Measurements from ENCODE around the gene BAIAP2. TPM values are rescaled to one million over a fixed set of nuclear protein-coding genes. Genes with fewer than 3 reads are reported as not detected.
"Not testable (repeated sequence)": the region's sequence is repeated elsewhere in the genome, so short reads cannot be mapped to it uniquely, and the experiment has no call there.

Gene BAIAP2
- total and polyA plus RNA-seq, 4 experiments from 2014 or later, result 2.1 to 7.2 (median 5.5) TPM

- H3K27me3 ChIP-seq (ENCODE audit: insufficient read depth, low read length); H3K36me3 ChIP-seq (ENCODE audit: insufficient read depth, low read length); H3K4me3 ChIP-seq (ENCODE audit: low read length in 2 of 2); H3K9me3 ChIP-seq (ENCODE audit: control insufficient read depth in 1 of 2, low read length in 2 of 2); H3K36me3 Mint-ChIP-seq; DNase-seq; intact Hi-C loops (cut with micrococcal nuclease); H3K27me3 Mint-ChIP-seq: not testable (repeated sequence)
- ChIA-PET POLR2A (ENCODE audit: partially characterized antibody) (interaction anchor here (1.1 to 4.5 kb wide), 11 partner anchors 8 to 563 kb away, joined by 3 to 29 read pairs (median 6); partner anchors contain the start of genes BAIAP2 and CHMP6), CTCF (ENCODE audit: partially characterized antibody) (interaction anchor here (0.9 to 1.6 kb wide), 6 partner anchors 9 to 590 kb away, joined by 3 to 4 read pairs (median 4); no protein-coding TSS in a partner anchor)
- peak overlapping the region; percentile 69 for H3K27ac ChIP-seq (ENCODE audit: low read depth, low read length)
- Mint-ChIP-seq H3K4me1 (peaks cover 15 to 50% (median 29%) of the 10 kb centered on the region in 4 donors), H3K4me3 (peak overlapping the region in 4 of 8 donors; percentile 82 to 95 (median 88)), H3K9me3 (peaks cover 0 to 12% (median 4%) of the 10 kb centered on the region in 8 donors), H3K27ac (peak overlapping the region; percentile 52 to 98 (median 92))
- peaks cover 30% of the 10 kb centered on the region for H3K4me1 ChIP-seq (ENCODE audit: insufficient read depth, low read length)
Observed at GRCh38 chr17:81017330-81017729, 17.6 kb upstream of the BAIAP2 start.

GRCh38 chr17:81018044-81018802 lies 16.7 kb upstream of the BAIAP2 start:
- H3K4me3 ChIP-seq (ENCODE audit: low read length in 2 of 2), result peak overlapping the region; percentile 20 to 54
- H3K4me1 ChIP-seq (ENCODE audit: insufficient read depth, low read length), result peaks cover 32% of the 10 kb centered on the region
- intact Hi-C loops (cut with micrococcal nuclease), result loop anchor here (2.0 kb wide), 1 partner anchor 29 kb away; no protein-coding TSS in a partner anchor
- Mint-ChIP-seq H3K27ac (peak overlapping the region; percentile 80 to 98 (median 95)), H3K27me3 (no peaks in the 10 kb centered on the region), H3K4me3 (peak overlapping the region; percentile 82 to 95 (median 86)), H3K36me3 (no peaks in the 10 kb centered on the region), H3K4me1 (peaks cover 15 to 52% (median 29%) of the 10 kb centered on the region in 4 donors), H3K9me3 (peaks cover 0 to 12% (median 4%) of the 10 kb centered on the region in 8 donors)
- H3K36me3 ChIP-seq (ENCODE audit: insufficient read depth, low read length), result no peaks in the 10 kb centered on the region
- peak in 4 of 5 donors; percentile 39 to 49 (median 44) for DNase-seq
- ChIA-PET POLR2A (ENCODE audit: partially characterized antibody) (interaction anchor here (0.8 to 4.5 kb wide), 14 partner anchors 8 to 564 kb away, joined by 3 to 29 read pairs (median 4); partner anchors contain the start of genes BAIAP2, CEP131 and CHMP6), CTCF (ENCODE audit: partially characterized antibody) (interaction anchor here (0.9 to 1.6 kb wide), 6 partner anchors 8 to 591 kb away, joined by 3 to 4 read pairs (median 4); no protein-coding TSS in a partner anchor)
- no peaks in the 10 kb centered on the region for H3K27me3 ChIP-seq (ENCODE audit: insufficient read depth, low read length)
- H3K27ac ChIP-seq (ENCODE audit: low read depth, low read length), result peak overlapping the region; percentile 69
- no peaks in the 10 kb centered on the region for H3K9me3 ChIP-seq (ENCODE audit: control insufficient read depth in 1 of 2, low read length in 2 of 2)

- H3K27me3 ChIP-seq (ENCODE audit: insufficient read depth, low read length), result no peaks in the 10 kb centered on the region
- H3K4me1 Mint-ChIP-seq, result peaks cover 20 to 58% (median 34%) of the 10 kb centered on the region in 4 donors
- H3K27me3 Mint-ChIP-seq, result peaks cover 0 to 4% of the 10 kb centered on the region in 2 donors
- no peak overlapping the region for H3K4me3 ChIP-seq (ENCODE audit: low read length in 2 of 2)
- peaks cover 38% of the 10 kb centered on the region for H3K4me1 ChIP-seq (ENCODE audit: insufficient read depth, low read length)
- peak overlapping the region; percentile 35 to 80 (median 72) for H3K27ac Mint-ChIP-seq
- POLR2A ChIA-PET (ENCODE audit: partially characterized antibody), result interaction anchor here (1.6 to 4.5 kb wide), 3 partner anchors 15 to 75 kb away, joined by 8 to 29 read pairs (median 25); partner anchors contain the start of genes BAIAP2 and CHMP6
- H3K4me3 Mint-ChIP-seq, result peak overlapping the region in 6 of 8 donors; percentile 30 to 67 (median 50)
- H3K36me3 Mint-ChIP-seq, result peaks cover 0 to 2% of the 10 kb centered on the region in 2 donors
- H3K27ac ChIP-seq (ENCODE audit: low read depth, low read length), result no peak overlapping the region
- no peaks in the 10 kb centered on the region for H3K9me3 ChIP-seq (ENCODE audit: control insufficient read depth in 1 of 2, low read length in 2 of 2)
- no peaks in the 10 kb centered on the region for H3K36me3 ChIP-seq (ENCODE audit: insufficient read depth, low read length)
- DNase-seq, result no peak
- CTCF ChIA-PET (ENCODE audit: partially characterized antibody), result interaction anchor here (0.6 to 1.7 kb wide), 4 partner anchors 15 to 604 kb away, joined by 4 to 6 read pairs (median 5); no protein-coding TSS in a partner anchor
- intact Hi-C loops (cut with micrococcal nuclease), result loop anchor here (2.0 kb wide), 1 partner anchor 31 kb away; no protein-coding TSS in a partner anchor
- peaks cover 0 to 12% (median 4%) of the 10 kb centered on the region in 8 donors for H3K9me3 Mint-ChIP-seq
Observed at GRCh38 chr17:81019563-81020442, 15.1 kb upstream of the BAIAP2 start.

GRCh38 chr17:81020443-81020766 lies 14.5 kb upstream of the BAIAP2 start:
- POLR2A ChIA-PET (ENCODE audit: partially characterized antibody), result interaction anchor here (1.6 to 4.5 kb wide), 3 partner anchors 14 to 75 kb away, joined by 8 to 29 read pairs (median 25); partner anchors contain the start of genes BAIAP2 and CHMP6

GRCh38 chr17:81020767-81021497 lies 14.0 kb upstream of the BAIAP2 start:
- ChIA-PET POLR2A (ENCODE audit: partially characterized antibody) (interaction anchor here (0.9 to 4.5 kb wide), 4 partner anchors 29 to 531 kb away, joined by 3 to 25 read pairs (median 6); partner anchors contain the start of genes CHMP6 and FAAP100), CTCF (ENCODE audit: partially characterized antibody) (interaction anchor here (1.3 to 1.7 kb wide), 2 partner anchors 16 to 81 kb away, joined by 5 to 6 read pairs; no protein-coding TSS in a partner anchor)
- Histone ChIP-seq H3K4me3 (ENCODE audit: low read length in 2 of 2) (no peak overlapping the region), H3K27ac (ENCODE audit: low read depth, low read length) (no peak overlapping the region), H3K9me3 (ENCODE audit: control insufficient read depth in 1 of 2, low read length in 2 of 2) (no peaks in the 10 kb centered on the region), H3K27me3 (ENCODE audit: insufficient read depth, low read length) (no peaks in the 10 kb centered on the region), H3K36me3 (ENCODE audit: insufficient read depth, low read length) (no peaks in the 10 kb centered on the region), H3K4me1 (ENCODE audit: insufficient read depth, low read length) (peaks cover 38% of the 10 kb centered on the region)
- no peak overlapping the region for H3K27ac Mint-ChIP-seq
- peaks cover 0 to 9% (median 0%) of the 10 kb centered on the region in 8 donors for H3K9me3 Mint-ChIP-seq
- no peak overlapping the region for H3K4me3 Mint-ChIP-seq
- DNase-seq, result no peak
- H3K27me3 Mint-ChIP-seq, result peaks cover 0 to 4% of the 10 kb centered on the region in 2 donors
- H3K36me3 Mint-ChIP-seq, result peaks cover 0 to 2% of the 10 kb centered on the region in 2 donors
- intact Hi-C loops (cut with micrococcal nuclease), result no loop called here
- H3K4me1 Mint-ChIP-seq, result peaks cover 20 to 51% (median 34%) of the 10 kb centered on the region in 4 donors

More at GRCh38 chr17:81020443-81020766, 14.5 kb upstream of the BAIAP2 start:
- Histone ChIP-seq H3K36me3 (ENCODE audit: insufficient read depth, low read length) (no peaks in the 10 kb centered on the region), H3K27me3 (ENCODE audit: insufficient read depth, low read length) (no peaks in the 10 kb centered on the region), H3K4me3 (ENCODE audit: low read length in 2 of 2) (no peak overlapping the region), H3K4me1 (ENCODE audit: insufficient read depth, low read length) (peaks cover 38% of the 10 kb centered on the region), H3K9me3 (ENCODE audit: control insufficient read depth in 1 of 2, low read length in 2 of 2) (no peaks in the 10 kb centered on the region), H3K27ac (ENCODE audit: low read depth, low read length) (no peak overlapping the region)
- intact Hi-C loops (cut with micrococcal nuclease), result no loop called here
- Mint-ChIP-seq H3K4me1 (peaks cover 20 to 55% (median 34%) of the 10 kb centered on the region in 4 donors), H3K27me3 (peaks cover 0 to 4% of the 10 kb centered on the region in 2 donors), H3K4me3 (no peak overlapping the region), H3K9me3 (peaks cover 0 to 12% (median 4%) of the 10 kb centered on the region in 8 donors), H3K27ac (peak overlapping the region in 1 of 7 donors; percentile 72), H3K36me3 (peaks cover 0 to 2% of the 10 kb centered on the region in 2 donors)
- CTCF ChIA-PET (ENCODE audit: partially characterized antibody), result interaction anchor here (1.2 to 1.7 kb wide), 3 partner anchors 16 to 82 kb away, joined by 4 to 6 read pairs (median 5); no protein-coding TSS in a partner anchor
- DNase-seq, result no peak

All from CD4-positive, alpha-beta memory T cell (primary cell).